MM.1S (cell line): ENCODE data around the gene LRRC8D.

Source experiments
- DNase-seq: peaks from one replicate; pipeline ENCODE4 v3.0.0-alpha.2; 2015
- H2AFZ ChIP-seq: fragments of 300-600 bp; sonication (generic); 2 replicates; pipeline ENCODE4 v1.6.0; 2016; ENCODE audit warnings: antibody characterized with exemption, low read length
- H3F3A ChIP-seq: fragments of 300-600 bp; sonication (generic); 2 replicates; pipeline ENCODE4 v1.6.1; 2016; ENCODE audit warnings: mild to moderate bottlenecking, antibody characterized with exemption, low read length, moderate library complexity, mixed read lengths; ENCODE audit not compliant: insufficient read depth
- H3K27ac ChIP-seq: fragments of 300-600 bp; sonication (generic); 2 replicates; pipeline ENCODE4 v1.5.1; 2016; ENCODE audit warnings: mild to moderate bottlenecking, low read length
- H3K27me3 ChIP-seq: fragments of 300-600 bp; sonication (generic); replicated peaks from 2 replicates; pipeline ENCODE4 v1.6.0; 2016; ENCODE audit warnings: low read length; ENCODE audit not compliant: insufficient read depth
- H3K36me3 ChIP-seq: fragments of 300-600 bp; sonication (generic); replicated peaks from 2 replicates; pipeline ENCODE4 v1.6.1; 2016; ENCODE audit warnings: mild to moderate bottlenecking, low read length, mixed read lengths; ENCODE audit not compliant: insufficient read depth
- H3K4me1 ChIP-seq: fragments of 300-600 bp; sonication (generic); 2 replicates; pipeline ENCODE4 v1.6.1; 2016; ENCODE audit warnings: low read length, mixed read lengths
- H3K4me2 ChIP-seq: fragments of 300-600 bp; sonication (generic); 2 replicates; pipeline ENCODE4 v1.6.0; 2016; ENCODE audit warnings: low read depth, low read length
- H3K4me3 ChIP-seq: fragments of 300-600 bp; sonication (generic); 2 replicates; pipeline ENCODE4 v1.5.1; 2016; ENCODE audit warnings: low read length, mixed read lengths
- H3K79me2 ChIP-seq: fragments of 300-600 bp; sonication (generic); 2 replicates; pipeline ENCODE4 v1.6.1; 2016; ENCODE audit warnings: mixed run types, low read length, mixed read lengths
- H3K9ac ChIP-seq: fragments of 300-600 bp; sonication (generic); 2 replicates; pipeline ENCODE4 v1.6.1; 2016; ENCODE audit warnings: low read length, mixed read lengths
- H3K9me2 ChIP-seq: fragments of 300-600 bp; sonication (generic); replicated peaks from 2 replicates; pipeline ENCODE4 v1.6.1; 2016; ENCODE audit warnings: mild to moderate bottlenecking, low read length, mixed read lengths; ENCODE audit not compliant: insufficient read depth
- H3K9me3 ChIP-seq: fragments of 300-600 bp; sonication (generic); replicated peaks from 2 replicates; pipeline ENCODE4 v1.6.1; 2016; ENCODE audit warnings: mild to moderate bottlenecking, low read length, mixed read lengths; ENCODE audit not compliant: insufficient read depth
- H4K20me1 ChIP-seq: fragments of 300-600 bp; sonication (generic); 2 replicates; pipeline ENCODE4 v1.6.1; 2016; ENCODE audit warnings: mild to moderate bottlenecking, low read length, moderate library complexity, mixed read lengths; ENCODE audit not compliant: insufficient read depth
- EZH2 ChIP-seq: fragments of 300-600 bp; sonication (generic); optimal IDR thresholded peaks from 2 replicates; pipeline ENCODE3; 2017; ENCODE audit warnings: low read depth, mild to moderate bottlenecking, antibody characterized with exemption, low read length, mixed read lengths
- EZH2phosphoT487 ChIP-seq: fragments of 300-600 bp; sonication (generic); IDR thresholded peaks from 2 replicates; pipeline ENCODE4 v1.6.1; 2018; ENCODE audit warnings: antibody characterized with exemption, low read length
- TF ChIP-seq, protein P1 (sequence below): fragments of 300-600 bp; sonication (generic); IDR thresholded peaks from 2 replicates; pipeline ENCODE4 v1.5.1; 2016; ENCODE audit warnings: antibody characterized with exemption, low read length, mixed read lengths

LRRC8D gene

DNA sequence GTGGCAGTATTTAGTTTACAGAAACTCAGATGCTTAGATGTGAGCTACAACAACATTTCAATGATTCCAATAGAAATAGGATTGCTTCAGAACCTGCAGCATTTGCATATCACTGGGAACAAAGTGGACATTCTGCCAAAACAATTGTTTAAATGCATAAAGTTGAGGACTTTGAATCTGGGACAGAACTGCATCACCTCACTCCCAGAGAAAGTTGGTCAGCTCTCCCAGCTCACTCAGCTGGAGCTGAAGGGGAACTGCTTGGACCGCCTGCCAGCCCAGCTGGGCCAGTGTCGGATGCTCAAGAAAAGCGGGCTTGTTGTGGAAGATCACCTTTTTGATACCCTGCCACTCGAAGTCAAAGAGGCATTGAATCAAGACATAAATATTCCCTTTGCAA is 114.4 kb downstream of the LRRC8D start:
- no peak overlapping the region for H3K4me2 ChIP-seq
- no peaks in the 10 kb centered on the region for H3K36me3 ChIP-seq
- no peak for DNase-seq
- no peaks in the 10 kb centered on the region for H3K79me2 ChIP-seq
- no peaks in the 10 kb centered on the region for H3K27me3 ChIP-seq
- H3K9ac ChIP-seq: no peak overlapping the region
- no peak overlapping the region for H2AFZ ChIP-seq
- no peaks in the 10 kb centered on the region for H3K9me3 ChIP-seq
- H3K4me1 ChIP-seq: no peaks in the 10 kb centered on the region
- TF ChIP-seq EZH2phosphoT487 (no peak), EZH2 (no peak)
- TF ChIP-seq, protein P1, sequence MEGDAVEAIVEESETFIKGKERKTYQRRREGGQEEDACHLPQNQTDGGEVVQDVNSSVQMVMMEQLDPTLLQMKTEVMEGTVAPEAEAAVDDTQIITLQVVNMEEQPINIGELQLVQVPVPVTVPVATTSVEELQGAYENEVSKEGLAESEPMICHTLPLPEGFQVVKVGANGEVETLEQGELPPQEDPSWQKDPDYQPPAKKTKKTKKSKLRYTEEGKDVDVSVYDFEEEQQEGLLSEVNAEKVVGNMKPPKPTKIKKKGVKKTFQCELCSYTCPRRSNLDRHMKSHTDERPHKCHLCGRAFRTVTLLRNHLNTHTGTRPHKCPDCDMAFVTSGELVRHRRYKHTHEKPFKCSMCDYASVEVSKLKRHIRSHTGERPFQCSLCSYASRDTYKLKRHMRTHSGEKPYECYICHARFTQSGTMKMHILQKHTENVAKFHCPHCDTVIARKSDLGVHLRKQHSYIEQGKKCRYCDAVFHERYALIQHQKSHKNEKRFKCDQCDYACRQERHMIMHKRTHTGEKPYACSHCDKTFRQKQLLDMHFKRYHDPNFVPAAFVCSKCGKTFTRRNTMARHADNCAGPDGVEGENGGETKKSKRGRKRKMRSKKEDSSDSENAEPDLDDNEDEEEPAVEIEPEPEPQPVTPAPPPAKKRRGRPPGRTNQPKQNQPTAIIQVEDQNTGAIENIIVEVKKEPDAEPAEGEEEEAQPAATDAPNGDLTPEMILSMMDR: no peak
- no peaks in the 10 kb centered on the region for H4K20me1 ChIP-seq
- no peak overlapping the region for H3K27ac ChIP-seq
- no peaks in the 10 kb centered on the region for H3K9me2 ChIP-seq
- H3F3A ChIP-seq: no peaks in the 10 kb centered on the region
- no peak overlapping the region for H3K4me3 ChIP-seq

- Histone ChIP-seq H2AFZ (no peak overlapping the region), H3K4me1 (no peaks in the 10 kb centered on the region), H3F3A (no peaks in the 10 kb centered on the region), H3K79me2 (no peaks in the 10 kb centered on the region), H3K36me3 (no peaks in the 10 kb centered on the region), H3K27me3 (no peaks in the 10 kb centered on the region), H3K4me2 (no peak overlapping the region), H4K20me1 (no peaks in the 10 kb centered on the region), H3K27ac (no peak overlapping the region), H3K4me3 (no peak overlapping the region), H3K9me3 (no peaks in the 10 kb centered on the region), H3K9me2 (no peaks in the 10 kb centered on the region), H3K9ac (no peak overlapping the region)
- no peak for TF ChIP-seq EZH2
- TF ChIP-seq, protein P1: no peak
- no peak for DNase-seq
Observed at GRCh38 chr1:89936694-89937093, 115.9 kb downstream of the LRRC8D start.

DNA sequence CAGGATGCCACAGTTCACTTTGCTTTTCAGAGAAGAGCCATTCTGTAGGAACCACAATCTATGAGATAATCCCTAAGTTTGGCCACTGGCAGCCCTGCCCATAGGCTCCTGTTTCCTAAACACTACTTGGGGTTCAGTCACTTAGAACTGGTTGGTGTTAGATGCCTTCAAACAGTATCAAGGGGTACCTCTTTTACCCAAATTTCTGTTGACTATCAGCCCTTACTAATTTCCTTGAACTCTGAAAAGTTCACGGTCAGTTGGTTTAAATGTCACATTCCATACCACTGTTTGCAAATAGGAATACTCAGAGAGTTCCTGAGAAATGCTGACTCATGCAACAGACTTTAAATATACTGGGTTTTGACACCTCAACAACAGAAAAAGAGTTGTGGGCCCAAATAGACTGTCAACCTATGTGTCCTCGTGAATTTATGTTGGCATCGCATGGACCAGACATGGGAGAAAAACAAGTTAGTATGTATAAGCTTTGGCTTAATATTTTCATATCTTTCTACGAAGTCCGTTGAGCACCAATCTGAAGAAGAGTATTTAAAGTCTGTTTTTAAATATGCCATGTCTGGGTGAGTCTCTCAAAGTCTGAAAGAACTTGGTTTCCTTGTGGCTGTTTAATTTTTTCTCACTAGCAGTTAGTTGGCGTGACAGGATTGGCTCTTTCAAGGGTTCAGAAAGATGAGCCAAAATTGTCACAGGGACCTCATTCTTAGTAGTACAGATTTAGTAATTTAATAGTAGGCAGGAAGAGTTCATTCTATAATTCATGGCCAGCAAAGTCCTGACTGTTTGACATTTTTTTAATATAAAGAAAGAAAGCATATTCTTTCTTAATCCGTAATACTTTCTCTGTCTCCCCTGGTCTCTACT is 117.6 kb downstream of the LRRC8D start:
- Histone ChIP-seq H2AFZ (no peak overlapping the region), H3K9ac (no peak overlapping the region), H4K20me1 (no peaks in the 10 kb centered on the region), H3K27me3 (no peaks in the 10 kb centered on the region), H3K9me2 (no peaks in the 10 kb centered on the region), H3K9me3 (no peaks in the 10 kb centered on the region), H3F3A (no peaks in the 10 kb centered on the region), H3K4me2 (no peak overlapping the region), H3K79me2 (no peaks in the 10 kb centered on the region), H3K4me1 (no peaks in the 10 kb centered on the region), H3K27ac (no peak overlapping the region), H3K4me3 (no peak overlapping the region), H3K36me3 (no peaks in the 10 kb centered on the region)
- DNase-seq: no peak
- TF ChIP-seq EZH2 (no peak), EZH2phosphoT487 (no peak)
- TF ChIP-seq, protein P1: no peak
